ENCODE results near the gene ITM2A. TPM values are rescaled to one million over a fixed set of nuclear protein-coding genes. Genes with fewer than 3 reads are reported as not detected.

The ITM2A gene
- total and polyA plus RNA-seq, 11 donors: 31.0 to 83.7 (median 61.0) TPM

DNA sequence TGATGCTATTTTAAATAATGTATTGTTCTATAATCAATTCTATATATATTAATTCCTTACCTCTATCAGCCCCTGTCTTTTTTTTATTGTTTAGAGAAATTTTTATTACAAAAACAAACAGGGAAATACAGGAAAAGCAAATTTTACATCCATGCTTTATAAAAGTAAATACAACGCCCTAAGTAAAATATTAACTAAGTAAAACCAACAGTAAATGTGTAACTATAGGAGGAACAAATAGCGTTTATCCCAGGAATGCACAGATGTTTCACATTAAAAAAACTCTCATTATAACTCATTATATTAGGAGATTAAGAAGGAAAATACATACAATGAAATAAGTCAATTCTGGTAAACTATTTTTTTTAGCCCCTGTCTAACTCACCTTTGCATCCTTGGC is 8.2 kb upstream of the ITM2A start:
- no peak for DNase-seq
- intact Hi-C loops (cut with DNase I): no loop called here
- Histone ChIP-seq H3K27me3 (no peaks in the 10 kb centered on the region), H3K4me1 (no peaks in the 10 kb centered on the region), H3K27ac (no peak overlapping the region), H3K4me3 (no peak overlapping the region), H3K9me3 (no peaks in the 10 kb centered on the region), H3K36me3 (no peaks in the 10 kb centered on the region)
- 56 to 93% (median 84%) methylated on average over 2 of the region's 2 CpGs for WGBS, 4 donors
- no peak for ATAC-seq
- TF ChIP-seq, protein P1, sequence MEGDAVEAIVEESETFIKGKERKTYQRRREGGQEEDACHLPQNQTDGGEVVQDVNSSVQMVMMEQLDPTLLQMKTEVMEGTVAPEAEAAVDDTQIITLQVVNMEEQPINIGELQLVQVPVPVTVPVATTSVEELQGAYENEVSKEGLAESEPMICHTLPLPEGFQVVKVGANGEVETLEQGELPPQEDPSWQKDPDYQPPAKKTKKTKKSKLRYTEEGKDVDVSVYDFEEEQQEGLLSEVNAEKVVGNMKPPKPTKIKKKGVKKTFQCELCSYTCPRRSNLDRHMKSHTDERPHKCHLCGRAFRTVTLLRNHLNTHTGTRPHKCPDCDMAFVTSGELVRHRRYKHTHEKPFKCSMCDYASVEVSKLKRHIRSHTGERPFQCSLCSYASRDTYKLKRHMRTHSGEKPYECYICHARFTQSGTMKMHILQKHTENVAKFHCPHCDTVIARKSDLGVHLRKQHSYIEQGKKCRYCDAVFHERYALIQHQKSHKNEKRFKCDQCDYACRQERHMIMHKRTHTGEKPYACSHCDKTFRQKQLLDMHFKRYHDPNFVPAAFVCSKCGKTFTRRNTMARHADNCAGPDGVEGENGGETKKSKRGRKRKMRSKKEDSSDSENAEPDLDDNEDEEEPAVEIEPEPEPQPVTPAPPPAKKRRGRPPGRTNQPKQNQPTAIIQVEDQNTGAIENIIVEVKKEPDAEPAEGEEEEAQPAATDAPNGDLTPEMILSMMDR (IDR thresholded peaks at IDR 0.05): no peak
- no peak for TF ChIP-seq POLR2A (IDR thresholded peaks at IDR 0.05)

DNA sequence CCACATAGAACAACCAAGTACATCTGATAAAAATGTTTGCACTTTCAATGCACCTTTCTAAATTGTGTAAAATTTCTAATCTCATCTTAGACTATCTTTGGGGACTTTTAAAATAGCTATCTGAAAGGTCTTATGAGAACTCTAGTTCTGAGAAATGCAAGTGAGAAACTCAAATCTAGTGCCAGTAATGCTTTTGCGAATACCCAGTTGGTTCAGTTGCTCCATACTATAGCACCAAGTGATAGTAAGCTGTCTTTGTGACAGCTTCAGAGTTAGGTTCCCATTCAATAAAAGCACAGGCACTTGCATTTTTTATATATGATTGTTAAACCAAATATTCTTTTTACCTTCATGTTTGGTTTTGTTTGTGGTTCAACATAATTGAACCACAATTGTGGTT is 4.5 kb upstream of the ITM2A start:
- H3K27ac ChIP-seq: no peak overlapping the region
- no peak overlapping the region for H3K4me3 ChIP-seq
- TF ChIP-seq, protein P1 (IDR thresholded peaks at IDR 0.05): no peak
- no peak for TF ChIP-seq POLR2A (IDR thresholded peaks at IDR 0.05)
- ATAC-seq (no peak), DNase-seq (no peak)
- no peaks in the 10 kb centered on the region for H3K9me3 ChIP-seq
- H3K36me3 ChIP-seq: no peaks in the 10 kb centered on the region
- 76 to 90% (median 84%) methylated on average over 1 of the region's 1 CpG for WGBS, 4 donors
- intact Hi-C loops (cut with DNase I): no loop called here
- H3K27me3 ChIP-seq: peaks cover 0 to 7% (median 0%) of the 10 kb centered on the region in 9 donors
- H3K4me1 ChIP-seq: no peaks in the 10 kb centered on the region

DNA sequence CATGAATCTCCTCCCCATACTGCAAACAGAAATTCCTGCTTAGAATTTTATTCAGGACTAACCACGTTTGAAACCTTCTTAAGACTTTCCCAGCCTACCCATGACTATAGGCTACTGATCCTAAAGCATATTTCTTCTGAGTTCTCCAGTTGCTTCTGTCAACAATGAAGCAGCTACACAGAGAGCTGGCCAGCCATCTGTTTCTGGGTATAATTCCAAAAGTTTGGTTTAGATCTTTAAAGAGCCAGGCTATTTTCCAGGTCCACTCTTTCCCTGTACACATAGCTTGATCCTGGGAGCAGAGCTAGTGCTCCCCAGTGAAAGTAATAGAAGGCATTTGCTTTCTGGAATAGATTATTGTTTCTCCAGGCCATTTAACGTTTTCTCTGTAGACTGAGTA is 4.0 kb upstream of the ITM2A start:
- H3K9me3 ChIP-seq: no peaks in the 10 kb centered on the region
- no peaks in the 10 kb centered on the region for H3K36me3 ChIP-seq
- no peaks in the 10 kb centered on the region for H3K4me1 ChIP-seq
- peaks cover 0 to 9% (median 0%) of the 10 kb centered on the region in 9 donors for H3K27me3 ChIP-seq
- ATAC-seq (no peak), DNase-seq (no peak)
- 19 to 51% (median 33%) methylated on average over 2 of the region's 2 CpGs for WGBS, 4 donors
- intact Hi-C loops (cut with DNase I): no loop called here
- TF ChIP-seq, protein P1 (IDR thresholded peaks at IDR 0.05): no peak
- TF ChIP-seq POLR2A (IDR thresholded peaks at IDR 0.05): no peak
- no peak overlapping the region for H3K4me3 ChIP-seq
- H3K27ac ChIP-seq: no peak overlapping the region

DNA sequence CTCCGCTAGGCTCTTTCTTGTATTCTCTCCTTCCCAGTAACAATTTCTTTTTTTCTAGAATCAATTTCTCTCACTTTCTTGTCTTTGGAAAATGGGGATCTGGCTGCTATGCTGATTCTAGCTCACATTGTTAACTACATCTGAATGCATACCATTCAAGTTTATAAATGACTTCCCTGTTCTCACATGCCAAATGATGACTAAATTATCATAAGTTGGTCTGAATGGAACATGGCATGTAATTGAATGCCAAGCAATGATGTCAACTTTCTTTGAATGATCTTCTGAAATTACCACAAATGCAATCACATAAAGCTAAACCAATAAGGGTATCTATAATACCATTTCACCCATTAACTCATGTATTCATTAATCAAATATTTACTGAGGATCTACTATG is 2.7 kb upstream of the ITM2A start:
- peaks cover 0 to 9% (median 0%) of the 10 kb centered on the region in 9 donors for H3K27me3 ChIP-seq
- ATAC-seq (no peak), DNase-seq (no peak)
- no peak overlapping the region for H3K27ac ChIP-seq
- H3K36me3 ChIP-seq: no peaks in the 10 kb centered on the region
- TF ChIP-seq, protein P1 (IDR thresholded peaks at IDR 0.05): no peak
- TF ChIP-seq POLR2A (IDR thresholded peaks at IDR 0.05): no peak
- no peaks in the 10 kb centered on the region for H3K4me1 ChIP-seq
- WGBS, 4 donors: 87 to 100% (median 98%) methylated on average over 1 of the region's 1 CpG
- intact Hi-C loops (cut with DNase I): loop anchor here in 1 of 10 donors (2.0 kb wide), 1 partner anchor 43 kb away; no protein-coding TSS in a partner anchor
- no peaks in the 10 kb centered on the region for H3K9me3 ChIP-seq
- H3K4me3 ChIP-seq: no peak overlapping the region
